ENCODE measurements around the gene ABI3. TPM values are rescaled to one million over a fixed set of nuclear protein-coding genes. Genes with fewer than 3 reads are reported as not detected.

ABI3 gene
- total and polyA plus RNA-seq, 4 experiments from 2014 or later = 9.5 to 24.5 (median 12.9) TPM

DNA sequence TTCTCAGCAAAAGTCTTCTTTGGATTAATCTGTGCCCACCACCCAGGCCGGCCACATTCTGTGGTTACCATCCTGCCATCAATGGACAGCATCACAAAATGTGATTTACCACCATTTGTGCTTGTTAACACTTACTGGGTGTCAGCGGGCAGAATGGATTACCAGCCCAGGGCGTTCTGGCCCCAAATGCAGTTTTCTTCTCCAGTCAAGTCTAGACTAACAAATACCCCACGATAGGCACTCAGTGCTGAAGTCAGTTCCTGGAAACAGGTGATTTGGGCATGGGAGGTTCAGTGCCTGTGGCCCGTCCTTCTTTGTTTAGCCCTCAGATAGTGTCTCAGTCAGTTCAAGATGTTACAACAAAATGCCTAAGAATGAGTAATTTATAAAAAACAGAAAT, 58.8 kb downstream of the ABI3 start:
- intact Hi-C loops (cut with micrococcal nuclease) = no loop called here
- H3K27ac Mint-ChIP-seq = no peak overlapping the region
- ChIA-PET POLR2A (ENCODE audit: partially characterized antibody) (no interaction called here), CTCF (ENCODE audit: partially characterized antibody) (no interaction called here)
- Histone ChIP-seq H3K9me3 (ENCODE audit: control insufficient read depth in 1 of 2, low read length in 2 of 2) (no peaks in the 10 kb centered on the region), H3K4me3 (ENCODE audit: low read length in 2 of 2) (no peak overlapping the region), H3K27ac (ENCODE audit: low read depth, low read length) (no peak overlapping the region), H3K27me3 (ENCODE audit: insufficient read depth, low read length) (no peaks in the 10 kb centered on the region), H3K4me1 (ENCODE audit: insufficient read depth, low read length) (no peaks in the 10 kb centered on the region), H3K36me3 (ENCODE audit: insufficient read depth, low read length) (no peaks in the 10 kb centered on the region)
- peaks cover 0 to 2% of the 10 kb centered on the region in 2 donors for H3K27me3 Mint-ChIP-seq
- no peaks in the 10 kb centered on the region for H3K36me3 Mint-ChIP-seq
- H3K4me3 Mint-ChIP-seq = no peak overlapping the region
- no peaks in the 10 kb centered on the region for H3K9me3 Mint-ChIP-seq
- no peak for DNase-seq
- no peaks in the 10 kb centered on the region for H3K4me1 Mint-ChIP-seq

Other genes starting within 250 kb of the ABI3 start
- not detected for gene GIP, start 242.1 kb upstream of the ABI3 start, total RNA-seq
- gene GIP, start 242.1 kb upstream of the ABI3 start, polyA plus RNA-seq = not detected
- gene IGF2BP1, start 213.3 kb upstream of the ABI3 start, total RNA-seq = not detected
- gene IGF2BP1, start 213.3 kb upstream of the ABI3 start, polyA plus RNA-seq = not detected
- gene B4GALNT2, start 77.9 kb upstream of the ABI3 start, total RNA-seq = under 1 TPM; 0.06 TPM
- not detected for gene B4GALNT2, start 77.9 kb upstream of the ABI3 start, polyA plus RNA-seq
- gene GNGT2, start 133 bp upstream of the ABI3 start, total RNA-seq = 1 to 10 TPM; 2.9 to 3.3 TPM
- 1 to 10 TPM; 6.9 to 8.2 TPM for gene GNGT2, start 133 bp upstream of the ABI3 start, polyA plus RNA-seq
- gene PHOSPHO1, start 20.1 kb downstream of the ABI3 start, total RNA-seq = not detected
- under 1 TPM; 0.10 to 0.29 TPM for gene PHOSPHO1, start 20.1 kb downstream of the ABI3 start, polyA plus RNA-seq
- gene ZNF652, start 151.5 kb downstream of the ABI3 start, total RNA-seq = 10 to 100 TPM; 64.2 to 68.6 TPM
- gene ZNF652, start 151.5 kb downstream of the ABI3 start, polyA plus RNA-seq = 10 to 100 TPM; 13.1 to 28.4 TPM
- gene PHB1, start 204.2 kb downstream of the ABI3 start, total RNA-seq = 10 to 100 TPM; 62.0 to 64.2 TPM
- 100 to 1,000 TPM; 153 to 202 TPM for gene PHB1, start 204.2 kb downstream of the ABI3 start, polyA plus RNA-seq